Epithelial cell of esophagus (primary cell): ENCODE data around the gene DPH6.
A peak's percentile ranks its signal among the peaks of the same experiment; 100 is the strongest.

Experiments
- DNase-seq: peaks from one replicate; pipeline ENCODE4 v3.0.0; 2010; ENCODE audit warnings: low read depth
- H3K4me3 ChIP-seq: 2 replicates; pipeline ENCODE4 v1.5.1; 2011; ENCODE audit warnings: mild to moderate bottlenecking, low read length, control low read depth
- TF ChIP-seq, protein P1 (sequence below): IDR thresholded peaks from 2 replicates; pipeline ENCODE4 v1.5.1; 2011; ENCODE audit warnings: low read depth, mild to moderate bottlenecking, low read length, control low read depth, inconsistent platforms; ENCODE audit not compliant: insufficient read depth; ENCODE audit errors: missing control alignments

Gene DPH6

DNA sequence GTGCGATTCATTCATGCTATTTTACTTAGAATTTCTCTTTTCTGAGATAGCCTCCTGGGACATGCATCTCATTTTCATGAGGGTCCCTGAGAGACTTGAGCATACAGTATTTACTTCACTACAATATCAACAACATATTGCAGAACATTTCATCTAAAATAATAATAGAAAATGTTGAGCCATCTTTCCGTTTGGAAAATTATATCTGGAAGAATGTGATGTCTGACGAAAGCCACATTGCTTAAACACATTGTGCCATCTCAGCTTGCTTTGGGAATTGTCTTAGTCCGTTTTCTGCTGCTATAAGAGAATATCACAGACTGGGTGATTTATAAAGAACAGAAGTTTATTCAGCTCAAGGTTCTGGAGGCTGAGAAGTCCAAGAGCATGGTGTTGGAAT lies 55.5 kb downstream of the DPH6 start:
- no peak overlapping the region for H3K4me3 ChIP-seq
- DNase-seq = no peak
- TF ChIP-seq, protein P1, sequence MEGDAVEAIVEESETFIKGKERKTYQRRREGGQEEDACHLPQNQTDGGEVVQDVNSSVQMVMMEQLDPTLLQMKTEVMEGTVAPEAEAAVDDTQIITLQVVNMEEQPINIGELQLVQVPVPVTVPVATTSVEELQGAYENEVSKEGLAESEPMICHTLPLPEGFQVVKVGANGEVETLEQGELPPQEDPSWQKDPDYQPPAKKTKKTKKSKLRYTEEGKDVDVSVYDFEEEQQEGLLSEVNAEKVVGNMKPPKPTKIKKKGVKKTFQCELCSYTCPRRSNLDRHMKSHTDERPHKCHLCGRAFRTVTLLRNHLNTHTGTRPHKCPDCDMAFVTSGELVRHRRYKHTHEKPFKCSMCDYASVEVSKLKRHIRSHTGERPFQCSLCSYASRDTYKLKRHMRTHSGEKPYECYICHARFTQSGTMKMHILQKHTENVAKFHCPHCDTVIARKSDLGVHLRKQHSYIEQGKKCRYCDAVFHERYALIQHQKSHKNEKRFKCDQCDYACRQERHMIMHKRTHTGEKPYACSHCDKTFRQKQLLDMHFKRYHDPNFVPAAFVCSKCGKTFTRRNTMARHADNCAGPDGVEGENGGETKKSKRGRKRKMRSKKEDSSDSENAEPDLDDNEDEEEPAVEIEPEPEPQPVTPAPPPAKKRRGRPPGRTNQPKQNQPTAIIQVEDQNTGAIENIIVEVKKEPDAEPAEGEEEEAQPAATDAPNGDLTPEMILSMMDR = no peak

GRCh38 chr15:35487417-35487816 lies 58.5 kb downstream of the DPH6 start:
- DNase-seq = no peak
- TF ChIP-seq, protein P1 = no peak
- no peak overlapping the region for H3K4me3 ChIP-seq

- DNase-seq = no peak
- TF ChIP-seq, protein P1 = no peak
- H3K4me3 ChIP-seq = no peak overlapping the region
Observed at GRCh38 chr15:35486296-35486695, 59.7 kb downstream of the DPH6 start.

GRCh38 chr15:35485411-35485810 lies 60.6 kb downstream of the DPH6 start:
- no peak overlapping the region for H3K4me3 ChIP-seq
- TF ChIP-seq, protein P1 = no peak
- DNase-seq = no peak

DNA sequence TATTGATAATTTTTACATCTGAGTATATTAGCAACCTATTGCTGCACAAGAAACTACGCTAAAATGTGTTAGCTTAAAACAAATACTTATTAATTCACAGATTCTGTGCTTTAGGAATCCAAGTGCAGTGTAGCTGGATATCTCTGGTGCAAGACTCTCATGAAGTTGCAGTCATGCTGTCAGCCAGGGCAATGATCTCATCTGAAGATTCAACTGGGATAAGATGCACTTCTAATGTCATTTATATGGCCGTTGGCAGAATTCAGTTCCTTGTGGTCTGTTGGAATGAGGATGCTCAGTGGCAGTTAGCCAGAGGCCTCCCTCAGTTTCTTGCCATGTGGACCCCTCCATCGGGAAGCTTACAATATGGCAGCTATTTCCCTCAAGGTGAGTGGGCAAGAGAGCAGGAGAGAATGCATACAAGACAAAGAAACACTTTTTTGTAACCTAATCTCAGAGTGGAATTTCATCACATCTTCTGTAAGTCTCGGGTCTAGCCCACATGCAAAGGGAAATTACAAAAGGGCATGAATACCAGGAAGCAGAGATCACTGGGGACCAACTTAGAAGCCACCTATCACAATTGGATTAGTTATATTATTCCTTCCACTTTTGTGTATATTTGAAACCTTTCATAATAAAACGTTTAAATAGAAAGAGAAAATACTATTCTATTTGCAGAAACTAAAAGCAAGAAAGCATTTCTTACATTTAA lies 61.6 kb downstream of the DPH6 start:
- TF ChIP-seq, protein P1 = no peak
- no peak overlapping the region for H3K4me3 ChIP-seq

GRCh38 chr15:35481992-35482391 lies 64.0 kb downstream of the DPH6 start:
- no peak overlapping the region for H3K4me3 ChIP-seq
- TF ChIP-seq, protein P1 = no peak
- DNase-seq = peak; percentile 98

More for the DNA sequence above, 61.6 kb downstream of the DPH6 start:
- DNase-seq = no peak

DNA sequence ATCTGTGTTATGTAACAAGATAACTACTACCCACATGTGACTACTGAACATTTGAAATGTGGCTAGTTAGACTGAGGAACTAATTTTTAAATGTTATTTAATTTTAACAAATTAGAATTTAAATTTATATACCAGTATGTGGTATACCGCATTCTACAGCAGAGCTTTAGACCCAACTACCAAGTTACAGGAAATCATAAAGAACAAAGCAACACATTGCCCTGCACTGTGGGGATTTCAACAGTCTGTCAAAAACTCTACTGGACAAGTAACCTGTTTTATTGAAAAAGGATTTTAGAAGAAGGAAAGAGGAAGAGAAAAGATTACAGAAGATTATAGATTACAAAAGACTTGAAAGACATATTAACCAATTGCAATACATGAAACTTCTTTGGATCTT lies 64.9 kb downstream of the DPH6 start:
- TF ChIP-seq, protein P1 = no peak
- DNase-seq = no peak

More for the DNA sequence above, 64.9 kb downstream of the DPH6 start:
- no peak overlapping the region for H3K4me3 ChIP-seq
